ENCODE data around the gene PYURF. TPM values are rescaled to one million over a fixed set of nuclear protein-coding genes. Genes with fewer than 3 reads are reported as not detected.

PYURF gene
- total and polyA plus RNA-seq, 2 experiments from 2014 or later: 80.5 to 184 TPM

GRCh38 chr4:88503344-88503743 is 20.2 kb downstream of the PYURF start:
- Histone ChIP-seq H3K4me3 (no peak overlapping the region), H3K36me3 (no peaks in the 10 kb centered on the region), H3K27ac (no peak overlapping the region), H3K4me1 (ENCODE audit: low read depth) (no peaks in the 10 kb centered on the region), H3K9me3 (ENCODE audit: low read depth) (no peaks in the 10 kb centered on the region), H3K27me3 (no peaks in the 10 kb centered on the region)
- TF ChIP-seq CTCF (IDR thresholded peaks at IDR 0.05; ENCODE audit: low read depth, low read length): no peak
- no peak for DNase-seq (ENCODE audit: low read depth in 1 of 2, low spot score in 1 of 2)

GRCh38 chr4:88497859-88498409 is 25.6 kb downstream of the PYURF start:
- Histone ChIP-seq H3K9me3 (ENCODE audit: low read depth) (no peaks in the 10 kb centered on the region), H3K27me3 (no peaks in the 10 kb centered on the region), H3K4me1 (ENCODE audit: low read depth) (no peaks in the 10 kb centered on the region), H3K27ac (no peak overlapping the region), H3K36me3 (no peaks in the 10 kb centered on the region), H3K4me3 (no peak overlapping the region)
- TF ChIP-seq CTCF (IDR thresholded peaks at IDR 0.05; ENCODE audit: low read depth, low read length): no peak
- no peak for DNase-seq (ENCODE audit: low read depth in 1 of 2, low spot score in 1 of 2)

- Histone ChIP-seq H3K9me3 (ENCODE audit: low read depth) (no peaks in the 10 kb centered on the region), H3K4me1 (ENCODE audit: low read depth) (no peaks in the 10 kb centered on the region), H3K4me3 (no peak overlapping the region), H3K36me3 (no peaks in the 10 kb centered on the region), H3K27me3 (no peaks in the 10 kb centered on the region), H3K27ac (no peak overlapping the region)
- no peak for DNase-seq (ENCODE audit: low read depth in 1 of 2, low spot score in 1 of 2)
- no peak for TF ChIP-seq CTCF (IDR thresholded peaks at IDR 0.05; ENCODE audit: low read depth, low read length)
These were observed 34.3 kb downstream of the PYURF start for GRCh38 chr4:88489100-88489761.

- H3K4me1 ChIP-seq (ENCODE audit: low read depth): no peaks in the 10 kb centered on the region
- no peak for TF ChIP-seq CTCF (IDR thresholded peaks at IDR 0.05; ENCODE audit: low read depth, low read length)
- no peaks in the 10 kb centered on the region for H3K36me3 ChIP-seq
- DNase-seq (ENCODE audit: low read depth in 1 of 2, low spot score in 1 of 2): peak in 1 of 2 donors; percentile 20
- no peak overlapping the region for H3K27ac ChIP-seq
- H3K9me3 ChIP-seq (ENCODE audit: low read depth): no peaks in the 10 kb centered on the region
- no peaks in the 10 kb centered on the region for H3K27me3 ChIP-seq
- H3K4me3 ChIP-seq: no peak overlapping the region
These were observed 42.0 kb downstream of the PYURF start for GRCh38 chr4:88481537-88481936.

GRCh38 chr4:88478247-88478646 is 45.3 kb downstream of the PYURF start:
- H3K36me3 ChIP-seq: no peaks in the 10 kb centered on the region
- H3K4me3 ChIP-seq: no peak overlapping the region
- no peak for DNase-seq (ENCODE audit: low read depth in 1 of 2, low spot score in 1 of 2)
- H3K27ac ChIP-seq: no peak overlapping the region
- peaks cover 5% of the 10 kb centered on the region for H3K4me1 ChIP-seq (ENCODE audit: low read depth)
- no peaks in the 10 kb centered on the region for H3K9me3 ChIP-seq (ENCODE audit: low read depth)
- TF ChIP-seq CTCF (IDR thresholded peaks at IDR 0.05; ENCODE audit: low read depth, low read length): no peak
- no peaks in the 10 kb centered on the region for H3K27me3 ChIP-seq

Data from cardiac muscle cell (in vitro differentiated cells and primary cell).